ENCODE data around the gene KIDINS220.

DNA sequence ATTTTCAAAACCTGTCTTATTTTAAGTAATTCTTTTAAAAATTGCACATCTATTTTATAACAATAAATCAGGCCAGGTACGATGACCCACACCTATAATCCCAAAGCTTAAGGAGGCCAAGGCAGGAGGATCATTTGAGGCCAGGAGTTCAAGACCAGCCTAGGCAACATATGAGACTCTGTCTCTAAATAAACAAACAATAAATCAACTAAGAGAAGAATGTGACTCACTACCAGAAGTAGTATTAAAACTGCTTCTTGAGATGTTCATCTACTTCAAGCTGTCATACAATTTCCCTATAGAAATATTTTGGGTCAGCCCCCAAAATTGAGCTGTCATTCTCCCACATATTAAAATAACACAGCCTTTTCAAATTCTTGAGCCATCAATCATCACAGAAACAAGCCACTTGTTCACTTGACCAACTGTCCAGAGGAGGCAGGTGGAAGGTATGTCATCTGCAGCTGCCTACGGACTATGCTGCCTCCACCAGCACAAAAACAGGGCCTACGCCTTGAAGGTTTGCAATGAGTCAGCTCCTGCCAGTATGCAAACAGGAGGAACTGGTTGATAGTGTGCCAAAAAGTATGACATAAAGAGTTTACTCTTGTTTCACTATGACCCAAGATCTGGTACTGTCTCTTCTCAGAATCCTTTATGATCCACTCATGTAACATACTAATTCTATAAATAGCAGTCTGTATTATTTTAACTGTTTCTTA, 33.6 kb downstream of the KIDINS220 start:
- TF ChIP-seq, protein P1, sequence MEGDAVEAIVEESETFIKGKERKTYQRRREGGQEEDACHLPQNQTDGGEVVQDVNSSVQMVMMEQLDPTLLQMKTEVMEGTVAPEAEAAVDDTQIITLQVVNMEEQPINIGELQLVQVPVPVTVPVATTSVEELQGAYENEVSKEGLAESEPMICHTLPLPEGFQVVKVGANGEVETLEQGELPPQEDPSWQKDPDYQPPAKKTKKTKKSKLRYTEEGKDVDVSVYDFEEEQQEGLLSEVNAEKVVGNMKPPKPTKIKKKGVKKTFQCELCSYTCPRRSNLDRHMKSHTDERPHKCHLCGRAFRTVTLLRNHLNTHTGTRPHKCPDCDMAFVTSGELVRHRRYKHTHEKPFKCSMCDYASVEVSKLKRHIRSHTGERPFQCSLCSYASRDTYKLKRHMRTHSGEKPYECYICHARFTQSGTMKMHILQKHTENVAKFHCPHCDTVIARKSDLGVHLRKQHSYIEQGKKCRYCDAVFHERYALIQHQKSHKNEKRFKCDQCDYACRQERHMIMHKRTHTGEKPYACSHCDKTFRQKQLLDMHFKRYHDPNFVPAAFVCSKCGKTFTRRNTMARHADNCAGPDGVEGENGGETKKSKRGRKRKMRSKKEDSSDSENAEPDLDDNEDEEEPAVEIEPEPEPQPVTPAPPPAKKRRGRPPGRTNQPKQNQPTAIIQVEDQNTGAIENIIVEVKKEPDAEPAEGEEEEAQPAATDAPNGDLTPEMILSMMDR (conservative IDR thresholded peaks at IDR 0.05; ENCODE audit: low read depth in 2 of 2) = no peak
- TF ChIP-seq, protein P2, sequence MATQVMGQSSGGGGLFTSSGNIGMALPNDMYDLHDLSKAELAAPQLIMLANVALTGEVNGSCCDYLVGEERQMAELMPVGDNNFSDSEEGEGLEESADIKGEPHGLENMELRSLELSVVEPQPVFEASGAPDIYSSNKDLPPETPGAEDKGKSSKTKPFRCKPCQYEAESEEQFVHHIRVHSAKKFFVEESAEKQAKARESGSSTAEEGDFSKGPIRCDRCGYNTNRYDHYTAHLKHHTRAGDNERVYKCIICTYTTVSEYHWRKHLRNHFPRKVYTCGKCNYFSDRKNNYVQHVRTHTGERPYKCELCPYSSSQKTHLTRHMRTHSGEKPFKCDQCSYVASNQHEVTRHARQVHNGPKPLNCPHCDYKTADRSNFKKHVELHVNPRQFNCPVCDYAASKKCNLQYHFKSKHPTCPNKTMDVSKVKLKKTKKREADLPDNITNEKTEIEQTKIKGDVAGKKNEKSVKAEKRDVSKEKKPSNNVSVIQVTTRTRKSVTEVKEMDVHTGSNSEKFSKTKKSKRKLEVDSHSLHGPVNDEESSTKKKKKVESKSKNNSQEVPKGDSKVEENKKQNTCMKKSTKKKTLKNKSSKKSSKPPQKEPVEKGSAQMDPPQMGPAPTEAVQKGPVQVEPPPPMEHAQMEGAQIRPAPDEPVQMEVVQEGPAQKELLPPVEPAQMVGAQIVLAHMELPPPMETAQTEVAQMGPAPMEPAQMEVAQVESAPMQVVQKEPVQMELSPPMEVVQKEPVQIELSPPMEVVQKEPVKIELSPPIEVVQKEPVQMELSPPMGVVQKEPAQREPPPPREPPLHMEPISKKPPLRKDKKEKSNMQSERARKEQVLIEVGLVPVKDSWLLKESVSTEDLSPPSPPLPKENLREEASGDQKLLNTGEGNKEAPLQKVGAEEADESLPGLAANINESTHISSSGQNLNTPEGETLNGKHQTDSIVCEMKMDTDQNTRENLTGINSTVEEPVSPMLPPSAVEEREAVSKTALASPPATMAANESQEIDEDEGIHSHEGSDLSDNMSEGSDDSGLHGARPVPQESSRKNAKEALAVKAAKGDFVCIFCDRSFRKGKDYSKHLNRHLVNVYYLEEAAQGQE (IDR thresholded peaks at IDR 0.05; ENCODE audit: unreplicated experiment) = no peak
- no peak for TF ChIP-seq POLR2AphosphoS5 (IDR thresholded peaks at IDR 0.05; ENCODE audit: low read depth)
- no peak for TF ChIP-seq EZH2 (IDR thresholded peaks at IDR 0.05; ENCODE audit: low read depth, unreplicated experiment)
- TF ChIP-seq JUNB (IDR thresholded peaks at IDR 0.05; ENCODE audit: unreplicated experiment) = no peak
- TF ChIP-seq ZNF331 (CRISPR knock-in tag; IDR thresholded peaks at IDR 0.05; ENCODE audit: low read depth) = no peak
- no peak for TF ChIP-seq EZH2phosphoT487 (IDR thresholded peaks at IDR 0.05; ENCODE audit: unreplicated experiment)
- TF ChIP-seq, protein P3, sequence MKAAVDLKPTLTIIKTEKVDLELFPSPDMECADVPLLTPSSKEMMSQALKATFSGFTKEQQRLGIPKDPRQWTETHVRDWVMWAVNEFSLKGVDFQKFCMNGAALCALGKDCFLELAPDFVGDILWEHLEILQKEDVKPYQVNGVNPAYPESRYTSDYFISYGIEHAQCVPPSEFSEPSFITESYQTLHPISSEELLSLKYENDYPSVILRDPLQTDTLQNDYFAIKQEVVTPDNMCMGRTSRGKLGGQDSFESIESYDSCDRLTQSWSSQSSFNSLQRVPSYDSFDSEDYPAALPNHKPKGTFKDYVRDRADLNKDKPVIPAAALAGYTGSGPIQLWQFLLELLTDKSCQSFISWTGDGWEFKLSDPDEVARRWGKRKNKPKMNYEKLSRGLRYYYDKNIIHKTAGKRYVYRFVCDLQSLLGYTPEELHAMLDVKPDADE (IDR thresholded peaks at IDR 0.05) = no peak
- TF ChIP-seq CREB1 (CRISPR knock-in tag; IDR thresholded peaks at IDR 0.05; ENCODE audit: low read depth) = no peak
- no peak for TF ChIP-seq STAT1 (IDR thresholded peaks at IDR 0.05; ENCODE audit: unreplicated experiment)
- TF ChIP-seq ZNF114 (CRISPR knock-in tag; IDR thresholded peaks at IDR 0.05) = no peak
- TF ChIP-seq NANOG (IDR thresholded peaks at IDR 0.05; ENCODE audit: borderline replicate concordance) = no peak

Measured in GM23338 (cell line).